ENCODE data around the gene NPPA.
"Not testable (repeated sequence)": the region's sequence is repeated elsewhere in the genome, so short reads cannot be mapped to it uniquely, and the experiment has no call there.

NPPA gene

DNA sequence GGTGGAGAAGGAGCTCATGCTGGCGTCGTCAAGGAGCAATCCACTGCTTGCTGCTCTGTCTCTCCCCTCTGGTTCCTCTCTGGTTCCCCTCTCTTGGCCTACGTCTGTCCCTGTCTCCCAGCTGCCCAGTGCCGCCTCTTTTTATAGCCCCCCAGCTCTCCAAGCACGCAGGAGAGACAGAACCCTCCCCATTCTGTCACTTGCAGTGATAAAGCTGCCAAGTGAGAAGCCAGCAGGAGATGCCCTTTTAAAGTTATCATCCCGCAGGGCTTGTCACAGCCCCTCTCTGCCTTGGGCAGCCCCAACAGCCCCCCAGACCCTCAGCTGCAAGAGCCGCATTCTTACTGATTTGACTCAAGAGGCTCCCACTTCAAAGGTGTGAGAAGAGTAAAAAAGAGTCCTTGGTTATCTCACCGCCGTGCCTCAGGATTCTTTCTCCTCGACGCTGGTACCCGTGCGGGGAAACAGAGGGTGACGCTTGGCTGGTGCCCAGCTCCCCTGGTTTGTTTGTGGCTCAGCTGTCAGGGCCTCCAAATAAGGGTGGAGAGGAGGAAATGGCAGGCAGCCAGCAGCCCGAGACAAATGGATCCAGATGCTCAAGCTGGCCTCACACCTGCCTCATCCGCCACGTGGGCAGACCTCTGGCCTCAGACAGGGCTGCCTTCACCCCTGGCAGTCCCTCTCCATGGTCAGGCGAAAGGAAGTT, at the start of gene NPPA:
Gene NPPA, minus strand, starts transcription at position 117 of the 706 bp plus-strand sequence. Its CDS starts 99 bp downstream, at position 18.
- no peaks in the 10 kb centered on the region for H3K9me3 ChIP-seq (ENCODE audit: low read depth, low read length)
- no peak for DNase-seq (ENCODE audit: low read depth, low spot score)
- TF ChIP-seq FOXP2 (optimal IDR thresholded peaks at IDR 0.05; ENCODE audit: control extremely low read depth, extremely low read length, insufficient read depth) (no peak), POLR2AphosphoS5 (IDR thresholded peaks at IDR 0.05; ENCODE audit: borderline replicate concordance, low read depth, low read length) (no peak), EZH2 (IDR thresholded peaks at IDR 0.05) (no peak)
- H3K36me3 ChIP-seq (ENCODE audit: insufficient read depth, low read length) = peaks cover 16% of the 10 kb centered on the region; the same call in 1 of the 2 replicates
- H3K27ac ChIP-seq = no peak within 1 kb of the TSS
- H3K4me3 ChIP-seq = no peak within 1 kb of the TSS
- no peak within 1 kb of the TSS for H3K9ac ChIP-seq (ENCODE audit: insufficient read length)

DNA sequence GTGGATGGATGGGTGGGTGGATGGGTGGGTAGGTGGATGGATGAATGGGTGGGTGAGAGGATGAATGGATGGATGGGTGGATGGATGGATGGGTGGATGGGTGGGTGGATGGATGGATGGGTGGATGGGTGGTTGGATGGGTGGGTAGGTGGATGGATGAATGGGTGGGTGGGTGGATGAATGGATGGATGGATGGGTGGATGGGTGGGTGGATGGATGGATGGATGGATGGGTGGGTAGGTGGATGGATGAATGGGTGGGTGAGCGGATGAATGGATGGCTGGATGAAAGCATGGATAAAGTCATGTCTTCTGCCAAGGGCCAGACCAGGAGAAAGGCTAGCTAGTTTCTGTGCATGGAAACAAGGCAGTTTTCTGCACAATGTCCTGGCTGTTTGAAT, 46.9 kb upstream of the NPPA start:
- H3K9me3 ChIP-seq (ENCODE audit: low read depth, low read length); H3K36me3 ChIP-seq (ENCODE audit: insufficient read depth, low read length); DNase-seq (ENCODE audit: low read depth, low spot score); H3K9ac ChIP-seq (ENCODE audit: insufficient read length); H3K4me3 ChIP-seq; H3K27ac ChIP-seq: not testable (repeated sequence)

DNA sequence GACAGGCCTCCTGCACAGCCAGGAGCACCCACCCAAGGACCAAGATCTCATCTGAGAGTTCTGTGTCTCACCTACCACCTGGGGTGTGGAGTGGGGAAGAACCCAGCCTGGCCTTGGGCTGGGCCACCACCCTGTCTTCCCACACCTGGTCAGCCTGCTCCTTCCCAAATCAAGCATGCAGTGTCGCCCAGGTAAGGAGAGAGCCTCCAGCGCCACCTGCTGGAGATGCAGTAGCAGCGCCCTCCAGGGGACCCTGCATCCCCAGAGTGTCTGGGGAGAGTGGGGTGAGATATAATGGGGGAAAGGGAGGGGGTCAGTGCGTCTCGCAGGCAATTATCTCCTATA, 46.3 kb upstream of the NPPA start:
- H3K4me3 ChIP-seq = no peak overlapping the region
- H3K9me3 ChIP-seq (ENCODE audit: low read depth, low read length) = no peaks in the 10 kb centered on the region
- no peaks in the 10 kb centered on the region for H3K36me3 ChIP-seq (ENCODE audit: insufficient read depth, low read length)
- TF ChIP-seq EZH2 (IDR thresholded peaks at IDR 0.05) (no peak), POLR2AphosphoS5 (IDR thresholded peaks at IDR 0.05; ENCODE audit: borderline replicate concordance, low read depth, low read length) (no peak), FOXP2 (optimal IDR thresholded peaks at IDR 0.05; ENCODE audit: control extremely low read depth, extremely low read length, insufficient read depth) (no peak)
- H3K27ac ChIP-seq = no peak overlapping the region
- no peak overlapping the region for H3K9ac ChIP-seq (ENCODE audit: insufficient read length)
- no peak for DNase-seq (ENCODE audit: low read depth, low spot score)

DNA sequence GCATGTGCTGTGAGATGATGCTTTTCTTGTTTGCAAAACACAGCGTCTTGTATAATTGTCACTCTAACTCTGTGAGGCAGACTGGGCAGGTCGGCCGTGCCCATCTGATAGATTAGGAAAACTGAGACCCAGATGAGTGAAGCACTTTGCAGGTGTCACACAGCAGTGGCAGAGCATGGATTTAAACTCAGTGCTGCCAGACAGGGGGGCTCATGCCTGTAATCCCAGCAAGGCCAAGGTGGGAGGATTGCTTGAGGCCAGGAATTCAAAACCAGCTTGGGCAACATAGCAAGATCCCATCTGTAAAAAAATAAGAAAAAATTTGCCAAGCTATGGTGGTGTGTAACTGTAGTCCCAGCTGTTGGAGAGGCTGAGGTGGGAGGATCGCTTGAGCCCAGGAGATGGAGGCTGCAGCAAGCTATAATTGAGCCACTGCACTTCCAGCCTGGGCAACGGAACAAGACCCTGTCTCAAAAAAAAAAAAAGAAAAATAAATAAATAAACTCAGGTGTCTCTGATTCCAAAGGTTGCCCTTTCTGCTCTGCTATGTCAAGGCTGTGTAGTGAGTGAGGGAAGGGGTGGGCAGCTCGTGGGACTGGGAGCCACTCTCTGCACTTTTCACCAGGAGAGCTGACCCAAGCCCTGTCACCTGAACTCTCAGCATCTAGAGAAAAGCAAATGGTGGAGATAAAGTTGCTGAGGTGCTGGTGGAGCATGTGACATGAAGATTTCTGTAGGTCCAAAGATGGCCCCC, 44.0 kb upstream of the NPPA start:
- H3K9ac ChIP-seq (ENCODE audit: insufficient read length) = no peak overlapping the region
- no peaks in the 10 kb centered on the region for H3K36me3 ChIP-seq (ENCODE audit: insufficient read depth, low read length)
- no peak overlapping the region for H3K4me3 ChIP-seq
- no peak for DNase-seq (ENCODE audit: low read depth, low spot score)
- H3K9me3 ChIP-seq (ENCODE audit: low read depth, low read length) = no peaks in the 10 kb centered on the region
- H3K27ac ChIP-seq = no peak overlapping the region
- TF ChIP-seq POLR2AphosphoS5 (IDR thresholded peaks at IDR 0.05; ENCODE audit: borderline replicate concordance, low read depth, low read length) = no peak
- no peak for TF ChIP-seq EZH2 (IDR thresholded peaks at IDR 0.05)
- no peak for TF ChIP-seq FOXP2 (optimal IDR thresholded peaks at IDR 0.05; ENCODE audit: control extremely low read depth, extremely low read length, insufficient read depth)

DNA sequence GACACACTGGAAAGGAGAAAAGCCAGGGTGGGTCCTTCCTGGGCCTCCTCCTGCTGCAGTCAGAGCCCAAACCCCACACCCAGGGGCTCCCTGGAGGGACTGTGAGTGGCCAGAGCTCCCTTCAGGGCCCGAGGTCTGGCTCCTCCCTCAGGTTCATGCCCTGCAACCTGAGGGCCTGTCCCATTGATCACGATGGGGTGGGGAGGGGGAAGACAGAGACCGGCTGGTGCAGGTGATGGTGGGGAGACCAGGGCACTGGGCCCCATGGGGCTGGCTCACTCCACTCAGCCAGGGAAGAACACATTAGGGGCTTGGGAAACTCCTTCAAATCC, 41.3 kb upstream of the NPPA start:
- H3K4me3 ChIP-seq = no peak overlapping the region
- H3K27ac ChIP-seq = no peak overlapping the region
- TF ChIP-seq POLR2AphosphoS5 (IDR thresholded peaks at IDR 0.05; ENCODE audit: borderline replicate concordance, low read depth, low read length) (no peak), EZH2 (IDR thresholded peaks at IDR 0.05) (no peak), FOXP2 (optimal IDR thresholded peaks at IDR 0.05; ENCODE audit: control extremely low read depth, extremely low read length, insufficient read depth) (no peak)
- H3K9ac ChIP-seq (ENCODE audit: insufficient read length) = no peak overlapping the region
- no peak for DNase-seq (ENCODE audit: low read depth, low spot score)
- H3K9me3 ChIP-seq (ENCODE audit: low read depth, low read length) = no peaks in the 10 kb centered on the region
- H3K36me3 ChIP-seq (ENCODE audit: insufficient read depth, low read length) = no peaks in the 10 kb centered on the region

DNA sequence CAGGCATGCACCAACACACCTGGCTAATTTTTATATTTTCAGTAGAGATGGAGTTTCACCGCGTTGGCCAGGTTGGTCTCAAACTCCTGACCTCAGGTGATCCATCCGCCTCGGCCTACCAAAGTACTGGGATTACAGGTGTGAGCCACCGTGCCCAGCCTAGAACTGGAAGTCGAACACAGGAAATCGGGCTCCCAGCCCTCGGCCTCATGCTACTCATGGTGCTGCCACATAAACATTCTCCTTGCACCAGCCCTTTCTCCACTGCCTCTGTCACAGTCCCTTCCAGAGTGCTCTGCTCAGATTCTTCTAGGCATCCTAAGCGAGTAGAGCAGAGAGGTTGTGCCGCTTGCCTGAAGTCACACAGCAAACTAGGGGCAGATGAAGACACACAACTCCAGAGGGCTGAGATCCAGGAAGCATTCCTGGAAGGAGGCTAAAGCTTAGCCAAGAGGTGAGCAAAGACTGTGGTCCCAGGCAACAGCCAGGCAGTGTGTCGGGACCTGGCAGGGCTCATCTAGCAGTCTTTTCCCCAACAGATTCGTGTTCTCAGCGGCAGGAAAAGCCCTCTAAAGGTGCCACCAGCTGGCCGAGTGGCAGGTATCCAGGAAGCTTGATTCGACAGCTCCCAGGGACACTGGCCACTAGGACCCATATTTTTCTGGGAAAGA, 40.8 kb upstream of the NPPA start:
- Histone ChIP-seq H3K36me3 (ENCODE audit: insufficient read depth, low read length) (no peaks in the 10 kb centered on the region), H3K9ac (ENCODE audit: insufficient read length) (no peak overlapping the region), H3K27ac (no peak overlapping the region), H3K9me3 (ENCODE audit: low read depth, low read length) (no peaks in the 10 kb centered on the region), H3K4me3 (no peak overlapping the region)
- TF ChIP-seq FOXP2 (optimal IDR thresholded peaks at IDR 0.05; ENCODE audit: control extremely low read depth, extremely low read length, insufficient read depth) = no peak
- no peak for TF ChIP-seq EZH2 (IDR thresholded peaks at IDR 0.05)
- TF ChIP-seq POLR2AphosphoS5 (IDR thresholded peaks at IDR 0.05; ENCODE audit: borderline replicate concordance, low read depth, low read length) = no peak
- DNase-seq (ENCODE audit: low read depth, low spot score) = no peak

DNA sequence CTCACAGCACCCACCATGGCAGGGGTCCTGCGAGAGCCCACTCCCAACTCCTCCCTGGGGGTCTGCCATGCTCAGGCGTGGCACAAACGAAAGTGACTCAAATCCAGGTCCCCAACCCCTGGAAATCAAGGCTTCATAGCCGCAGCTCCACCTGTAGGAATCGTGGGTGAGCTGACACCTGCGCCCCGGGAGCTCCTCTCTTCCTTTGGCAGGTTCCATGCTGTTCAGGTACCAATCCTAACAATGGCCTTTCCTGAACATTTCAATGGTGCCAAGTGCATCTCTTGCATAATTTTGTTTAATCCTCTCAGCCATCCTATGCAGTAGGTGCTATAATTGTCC, 40.1 kb upstream of the NPPA start:
- Histone ChIP-seq H3K4me3 (no peak overlapping the region), H3K9ac (ENCODE audit: insufficient read length) (no peak overlapping the region), H3K36me3 (ENCODE audit: insufficient read depth, low read length) (no peaks in the 10 kb centered on the region), H3K27ac (no peak overlapping the region), H3K9me3 (ENCODE audit: low read depth, low read length) (no peaks in the 10 kb centered on the region)
- no peak for DNase-seq (ENCODE audit: low read depth, low spot score)
- TF ChIP-seq POLR2AphosphoS5 (IDR thresholded peaks at IDR 0.05; ENCODE audit: borderline replicate concordance, low read depth, low read length) (no peak), EZH2 (IDR thresholded peaks at IDR 0.05) (no peak), FOXP2 (optimal IDR thresholded peaks at IDR 0.05; ENCODE audit: control extremely low read depth, extremely low read length, insufficient read depth) (no peak)

DNA sequence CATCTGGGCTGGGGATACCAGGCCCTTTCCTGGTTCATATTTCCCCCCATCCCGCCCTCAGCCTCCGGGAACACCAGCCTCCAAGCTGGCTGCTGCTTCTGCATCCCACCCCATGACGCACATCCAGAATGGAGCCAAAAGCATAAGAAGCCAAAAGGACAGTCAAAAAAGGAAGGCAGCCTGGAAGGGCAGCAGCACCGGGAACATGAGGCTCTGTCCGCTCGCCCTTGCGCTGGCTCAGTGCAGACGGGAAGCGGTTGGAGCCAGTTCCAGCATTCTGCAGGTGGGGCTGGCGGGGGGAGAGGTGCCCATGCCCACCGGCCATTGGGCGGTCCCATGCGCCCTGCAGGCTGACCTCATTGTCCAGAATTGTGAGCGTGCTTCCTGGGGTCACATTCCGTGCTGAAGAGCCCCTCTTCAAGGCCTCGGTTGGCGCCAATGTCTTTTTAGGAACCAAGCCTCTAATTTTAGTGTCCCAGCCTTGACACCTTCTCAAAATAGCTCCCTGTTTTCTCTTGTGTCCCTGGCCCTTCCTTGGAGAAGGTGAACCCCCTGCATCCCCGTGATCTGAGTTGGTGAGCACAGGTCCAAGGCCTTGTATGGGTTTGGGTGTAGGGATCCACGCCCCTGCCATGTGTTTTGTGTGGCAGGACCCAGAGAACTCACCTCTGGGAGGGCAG, 39.5 kb upstream of the NPPA start:
- Histone ChIP-seq H3K4me3 (no peak overlapping the region), H3K36me3 (ENCODE audit: insufficient read depth, low read length) (no peaks in the 10 kb centered on the region), H3K27ac (no peak overlapping the region), H3K9me3 (ENCODE audit: low read depth, low read length) (no peaks in the 10 kb centered on the region), H3K9ac (ENCODE audit: insufficient read length) (no peak overlapping the region)
- TF ChIP-seq EZH2 (IDR thresholded peaks at IDR 0.05) (no peak), POLR2AphosphoS5 (IDR thresholded peaks at IDR 0.05; ENCODE audit: borderline replicate concordance, low read depth, low read length) (no peak), FOXP2 (optimal IDR thresholded peaks at IDR 0.05; ENCODE audit: control extremely low read depth, extremely low read length, insufficient read depth) (no peak)
- no peak for DNase-seq (ENCODE audit: low read depth, low spot score)

Measured in SK-N-MC (cell line).